ENCODE data around the gene SPTAN1.
A peak's percentile ranks its signal among the peaks of the same experiment; 100 is the strongest.

The SPTAN1 gene

GRCh38 chr9:128540634-128541360 lies 11.6 kb upstream of the SPTAN1 start:
- no peak overlapping the region for H3K4me3 Mint-ChIP-seq
- H3K4me1 Mint-ChIP-seq (ENCODE audit: low read depth) = peaks cover 6% of the 10 kb centered on the region
- no peaks in the 10 kb centered on the region for H3K27me3 Mint-ChIP-seq (ENCODE audit: low read depth)
- no peaks in the 10 kb centered on the region for H3K9me3 Mint-ChIP-seq
- no peak overlapping the region for H3K27ac Mint-ChIP-seq
- H3K36me3 Mint-ChIP-seq (ENCODE audit: low read depth) = peaks cover 60% of the 10 kb centered on the region

- no peaks in the 10 kb centered on the region for H3K27me3 Mint-ChIP-seq (ENCODE audit: low read depth)
- H3K9me3 Mint-ChIP-seq = no peaks in the 10 kb centered on the region
- H3K27ac Mint-ChIP-seq = no peak overlapping the region
Observed at GRCh38 chr9:128546504-128546903, 5.9 kb upstream of the SPTAN1 start.

GRCh38 chr9:128548876-128549275 lies 3.5 kb upstream of the SPTAN1 start:
- no peak overlapping the region for H3K4me3 Mint-ChIP-seq
- no peak overlapping the region for H3K27ac Mint-ChIP-seq
- H3K4me1 Mint-ChIP-seq (ENCODE audit: low read depth) = peaks cover 31% of the 10 kb centered on the region
- no peaks in the 10 kb centered on the region for H3K27me3 Mint-ChIP-seq (ENCODE audit: low read depth)
- peaks cover 12% of the 10 kb centered on the region for H3K36me3 Mint-ChIP-seq (ENCODE audit: low read depth)
- no peaks in the 10 kb centered on the region for H3K9me3 Mint-ChIP-seq

More at GRCh38 chr9:128546504-128546903, 5.9 kb upstream of the SPTAN1 start:
- Mint-ChIP-seq H3K4me1 (ENCODE audit: low read depth) (peaks cover 26% of the 10 kb centered on the region), H3K36me3 (ENCODE audit: low read depth) (peaks cover 22% of the 10 kb centered on the region), H3K4me3 (no peak overlapping the region)

GRCh38 chr9:128550226-128550625 lies 2.2 kb upstream of the SPTAN1 start:
- Mint-ChIP-seq H3K4me3 (peak overlapping the region; percentile 55), H3K36me3 (ENCODE audit: low read depth) (peaks cover 9% of the 10 kb centered on the region), H3K4me1 (ENCODE audit: low read depth) (peaks cover 31% of the 10 kb centered on the region), H3K27ac (peak overlapping the region; percentile 98), H3K9me3 (no peaks in the 10 kb centered on the region), H3K27me3 (ENCODE audit: low read depth) (no peaks in the 10 kb centered on the region)

GRCh38 chr9:128550770-128551656 lies 1.4 kb upstream of the SPTAN1 start:
- Mint-ChIP-seq H3K9me3 (no peaks in the 10 kb centered on the region), H3K4me1 (ENCODE audit: low read depth) (peaks cover 28% of the 10 kb centered on the region), H3K4me3 (peak overlapping the region; percentile 93), H3K36me3 (ENCODE audit: low read depth) (peaks cover 9% of the 10 kb centered on the region), H3K27ac (peak overlapping the region; percentile 98), H3K27me3 (ENCODE audit: low read depth) (no peaks in the 10 kb centered on the region)

GRCh38 chr9:128551657-128552152 lies 682 bp upstream of the SPTAN1 start:
- peak overlapping the region; percentile 98 for H3K27ac Mint-ChIP-seq
- H3K36me3 Mint-ChIP-seq (ENCODE audit: low read depth) = peaks cover 9% of the 10 kb centered on the region
- no peaks in the 10 kb centered on the region for H3K9me3 Mint-ChIP-seq
- no peaks in the 10 kb centered on the region for H3K27me3 Mint-ChIP-seq (ENCODE audit: low read depth)
- H3K4me1 Mint-ChIP-seq (ENCODE audit: low read depth) = peaks cover 33% of the 10 kb centered on the region
- peak overlapping the region; percentile 93 for H3K4me3 Mint-ChIP-seq

GRCh38 chr9:128552744-128553440 lies 505 bp downstream of the SPTAN1 start:
- H3K4me3 Mint-ChIP-seq = no peak overlapping the region

GRCh38 chr9:128553728-128554127 lies 1.3 kb downstream of the SPTAN1 start:
- no peak overlapping the region for H3K4me3 Mint-ChIP-seq
- no peaks in the 10 kb centered on the region for H3K9me3 Mint-ChIP-seq
- peaks cover 6% of the 10 kb centered on the region for H3K36me3 Mint-ChIP-seq (ENCODE audit: low read depth)
- no peaks in the 10 kb centered on the region for H3K27me3 Mint-ChIP-seq (ENCODE audit: low read depth)
- H3K4me1 Mint-ChIP-seq (ENCODE audit: low read depth) = peaks cover 47% of the 10 kb centered on the region
- H3K27ac Mint-ChIP-seq = no peak overlapping the region

More at GRCh38 chr9:128552744-128553440, 505 bp downstream of the SPTAN1 start:
- no peaks in the 10 kb centered on the region for H3K9me3 Mint-ChIP-seq
- peaks cover 9% of the 10 kb centered on the region for H3K36me3 Mint-ChIP-seq (ENCODE audit: low read depth)
- no peaks in the 10 kb centered on the region for H3K27me3 Mint-ChIP-seq (ENCODE audit: low read depth)
- H3K4me1 Mint-ChIP-seq (ENCODE audit: low read depth) = peaks cover 41% of the 10 kb centered on the region
- H3K27ac Mint-ChIP-seq = no peak overlapping the region

GRCh38 chr9:128554155-128554862 lies 1.9 kb downstream of the SPTAN1 start:
- H3K4me3 Mint-ChIP-seq = no peak overlapping the region
- peaks cover 51% of the 10 kb centered on the region for H3K4me1 Mint-ChIP-seq (ENCODE audit: low read depth)
- no peaks in the 10 kb centered on the region for H3K9me3 Mint-ChIP-seq
- H3K27me3 Mint-ChIP-seq (ENCODE audit: low read depth) = no peaks in the 10 kb centered on the region
- H3K36me3 Mint-ChIP-seq (ENCODE audit: low read depth) = peaks cover 5% of the 10 kb centered on the region
- no peak overlapping the region for H3K27ac Mint-ChIP-seq

- peaks cover 3% of the 10 kb centered on the region for H3K36me3 Mint-ChIP-seq (ENCODE audit: low read depth)
- H3K9me3 Mint-ChIP-seq = no peaks in the 10 kb centered on the region
- H3K4me1 Mint-ChIP-seq (ENCODE audit: low read depth) = peaks cover 42% of the 10 kb centered on the region
- no peak overlapping the region for H3K4me3 Mint-ChIP-seq
- no peak overlapping the region for H3K27ac Mint-ChIP-seq
- no peaks in the 10 kb centered on the region for H3K27me3 Mint-ChIP-seq (ENCODE audit: low read depth)
Observed at GRCh38 chr9:128555180-128555721, 2.9 kb downstream of the SPTAN1 start.

- Mint-ChIP-seq H3K9me3 (no peaks in the 10 kb centered on the region), H3K4me1 (ENCODE audit: low read depth) (peaks cover 35% of the 10 kb centered on the region), H3K36me3 (ENCODE audit: low read depth) (peaks cover 3% of the 10 kb centered on the region), H3K27me3 (ENCODE audit: low read depth) (no peaks in the 10 kb centered on the region), H3K27ac (no peak overlapping the region), H3K4me3 (no peak overlapping the region)
Observed at GRCh38 chr9:128556276-128556675, 3.9 kb downstream of the SPTAN1 start.

- H3K27ac Mint-ChIP-seq = no peak overlapping the region
- no peaks in the 10 kb centered on the region for H3K27me3 Mint-ChIP-seq (ENCODE audit: low read depth)
- no peaks in the 10 kb centered on the region for H3K36me3 Mint-ChIP-seq (ENCODE audit: low read depth)
- no peak overlapping the region for H3K4me3 Mint-ChIP-seq
- peaks cover 30% of the 10 kb centered on the region for H3K4me1 Mint-ChIP-seq (ENCODE audit: low read depth)
- no peaks in the 10 kb centered on the region for H3K9me3 Mint-ChIP-seq
Observed at GRCh38 chr9:128556926-128557634, 4.7 kb downstream of the SPTAN1 start.

All from T-helper 1 cell treated with Interleukin-12 subunit alpha and Interleukin-12 subunit beta and Interleukin-4 antibody, amounts not matched to agents 30 μg/mL and 1 μg/mL, for 36 hours (primary cell).